Activated CD4-positive, alpha-beta T cell treated with anti-CD3 and anti-CD28 coated beads for 1 hour (primary cell): ENCODE results near the gene NFIC.

Experiments used
- DNase-seq: peaks from one replicate; pipeline ENCODE4 v3.0.0-alpha.2; 2020

Gene NFIC

GRCh38 chr19:3359919-3360420 lies 6.4 kb upstream of the NFIC start:
- DNase-seq: peak; percentile 19

DNA sequence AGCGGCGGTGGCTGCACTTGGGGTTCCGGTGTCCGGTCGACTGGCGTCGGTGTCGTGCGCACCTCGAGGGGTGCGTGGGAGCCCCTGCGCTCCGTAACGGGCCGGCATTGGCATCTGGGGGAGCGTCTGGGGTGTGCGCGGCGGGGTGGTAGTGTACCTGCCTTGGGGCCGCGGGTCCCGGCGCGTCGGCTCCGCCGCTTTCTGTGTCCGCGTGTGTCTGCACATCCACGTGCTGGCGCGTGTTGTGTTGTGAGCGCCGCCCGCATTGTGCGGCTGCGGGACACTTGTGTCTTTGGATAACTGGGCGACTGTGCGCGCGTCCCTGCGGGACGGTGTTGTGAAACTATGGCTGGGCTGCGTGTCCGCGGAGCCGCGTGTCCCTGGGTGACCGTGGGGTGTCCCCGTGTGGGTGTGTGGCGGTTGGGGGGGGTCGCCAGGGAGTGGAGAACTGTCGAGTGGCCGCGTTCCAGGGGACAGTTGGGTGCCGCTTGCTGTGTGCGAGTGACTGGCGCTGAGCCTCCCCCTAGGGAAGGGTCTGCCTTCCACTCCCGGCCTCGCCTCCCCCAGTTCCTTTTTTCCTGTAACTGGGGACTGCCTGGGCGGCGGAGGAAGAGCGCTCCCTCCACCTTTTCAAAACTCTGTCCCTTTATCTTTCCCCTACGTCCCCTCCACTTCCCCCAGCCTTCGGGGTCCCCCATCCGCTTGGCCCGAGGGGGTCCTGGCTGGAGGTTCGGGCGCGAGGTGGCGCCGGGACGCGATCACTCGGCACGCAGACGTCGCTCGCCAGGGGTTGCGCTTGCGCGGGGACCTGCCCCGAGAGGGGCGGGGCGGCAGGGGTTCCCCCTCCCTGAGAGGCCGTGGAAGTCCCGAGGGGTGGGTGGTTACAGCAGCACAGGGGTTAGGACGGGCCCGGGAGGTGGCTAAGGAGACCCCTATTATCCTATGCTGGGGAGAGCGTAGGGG lies 5.7 kb upstream of the NFIC start:
- peak; percentile 68 for DNase-seq

DNA sequence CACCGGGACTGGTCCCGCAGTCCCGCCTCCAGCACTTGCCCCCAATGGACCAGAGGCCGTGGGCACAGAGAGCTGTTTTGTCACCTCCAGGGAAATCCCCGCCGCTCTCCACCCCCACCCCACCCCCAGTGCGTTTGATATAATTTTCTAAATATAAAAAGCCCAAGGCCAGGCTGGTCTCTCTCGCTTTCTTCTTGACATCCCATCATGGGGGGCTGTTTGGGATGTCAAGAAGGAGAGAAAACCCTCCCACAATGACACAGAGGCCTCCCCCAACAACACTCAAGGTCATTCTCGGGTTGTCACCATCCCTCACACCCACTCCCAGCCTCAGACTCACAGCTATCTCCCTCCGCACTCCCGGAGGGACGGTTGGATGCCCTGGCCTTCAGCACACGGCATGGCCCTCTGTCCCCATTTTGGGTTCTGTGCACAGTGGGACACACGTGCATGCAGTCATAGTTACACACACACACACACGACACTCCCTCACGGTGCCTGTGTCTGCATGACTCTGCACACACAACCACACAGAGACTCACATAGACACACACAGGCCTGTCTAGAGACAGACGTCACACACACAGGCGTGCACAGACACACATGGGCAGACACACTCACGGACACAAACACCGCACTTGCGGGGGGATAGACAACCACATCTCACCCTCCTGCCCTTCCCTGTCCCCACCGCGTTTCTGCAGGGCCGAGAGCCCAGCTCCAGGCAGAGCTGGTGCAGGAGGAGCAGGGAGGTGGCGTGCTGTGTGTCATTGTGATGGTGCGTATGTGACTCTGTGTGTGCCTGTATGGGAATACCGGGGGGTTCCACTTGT lies 4.8 kb upstream of the NFIC start:
- DNase-seq: no peak

GRCh38 chr19:3362217-3362906 lies 4.0 kb upstream of the NFIC start:
- no peak for DNase-seq

GRCh38 chr19:3363841-3364500 lies 2.4 kb upstream of the NFIC start:
- no peak for DNase-seq

GRCh38 chr19:3364501-3364858 lies 1.9 kb upstream of the NFIC start:
- DNase-seq: no peak

GRCh38 chr19:3365093-3365835 lies 1.1 kb upstream of the NFIC start:
- DNase-seq: no peak

- DNase-seq: no peak
Observed at GRCh38 chr19:3366753-3367627, 607 bp downstream of the NFIC start.

GRCh38 chr19:3367628-3368440 lies 1.5 kb downstream of the NFIC start:
- DNase-seq: no peak

- DNase-seq: no peak
Observed at GRCh38 chr19:3368441-3368795, 2.0 kb downstream of the NFIC start.

DNA sequence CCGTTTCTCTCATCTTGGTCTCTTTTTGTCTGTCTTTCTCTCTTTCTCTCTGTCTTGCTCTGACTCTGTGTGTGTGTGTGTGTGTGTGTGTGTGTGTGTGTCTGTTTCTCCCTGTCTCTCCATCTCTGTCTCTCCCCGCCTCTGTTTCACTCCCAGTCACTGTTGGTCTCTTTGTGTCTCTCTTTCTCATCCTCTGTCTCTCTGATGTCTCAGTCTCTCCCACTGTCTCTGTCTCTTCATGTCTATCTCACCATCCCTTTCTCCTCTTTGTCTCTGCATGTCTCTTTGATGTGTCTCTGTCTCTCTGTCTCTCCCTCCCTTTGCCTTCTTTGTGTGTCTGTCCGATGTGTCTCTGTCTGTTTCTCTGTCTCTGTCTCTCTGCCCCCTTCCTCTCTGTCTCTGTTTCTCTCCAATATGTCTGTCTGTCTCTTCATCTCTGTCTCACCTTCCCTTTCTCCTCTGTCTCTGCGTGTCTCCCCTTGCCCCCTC lies 2.5 kb downstream of the NFIC start:
- DNase-seq: no peak

- no peak for DNase-seq
Observed at GRCh38 chr19:3369337-3370213, 3.2 kb downstream of the NFIC start.

DNA sequence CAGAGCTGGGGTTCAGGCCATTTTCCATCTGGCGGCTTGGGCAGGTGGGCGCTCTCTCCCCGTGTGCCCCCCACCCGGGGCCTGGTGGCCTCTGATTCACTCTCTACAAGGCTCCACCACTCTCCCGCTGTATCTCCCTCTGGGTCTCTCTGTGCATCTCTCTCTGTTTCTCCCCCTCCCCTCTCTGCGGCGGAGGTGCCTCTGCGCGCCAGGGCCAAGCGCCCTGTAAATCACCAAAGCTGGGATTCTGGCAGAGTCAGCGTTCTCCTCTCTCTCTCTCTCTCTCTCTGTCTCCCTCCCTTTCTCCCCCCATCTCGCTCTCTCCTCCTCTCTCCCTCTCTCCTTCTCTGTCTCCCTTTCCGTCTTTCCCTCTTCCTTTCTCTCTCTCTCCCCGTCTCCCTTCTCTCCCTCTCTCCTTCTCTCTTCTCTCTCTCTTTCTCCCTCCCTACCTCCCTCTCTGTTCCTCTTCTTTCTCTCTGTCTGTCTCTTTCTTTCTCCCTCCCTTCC lies 3.9 kb downstream of the NFIC start:
- no peak for DNase-seq

GRCh38 chr19:3370728-3371591 lies 4.6 kb downstream of the NFIC start:
- DNase-seq: no peak

GRCh38 chr19:3372413-3372812 lies 6.0 kb downstream of the NFIC start:
- no peak for DNase-seq

GRCh38 chr19:3373971-3374368 lies 7.6 kb downstream of the NFIC start:
- DNase-seq: no peak

- no peak for DNase-seq
Observed at GRCh38 chr19:3374369-3375112, 8.2 kb downstream of the NFIC start.
